LoVo (cell line): Measurements from ENCODE around the gene MCUR1.
"Not testable (repeated sequence)": the region's sequence is repeated elsewhere in the genome, so short reads cannot be mapped to it uniquely, and the experiment has no call there.

Experiments used
- DNase-seq: peaks from one replicate; pipeline ENCODE4 v3.0.0-alpha.2; 2016; ENCODE audit warnings: low spot score

Gene MCUR1

DNA sequence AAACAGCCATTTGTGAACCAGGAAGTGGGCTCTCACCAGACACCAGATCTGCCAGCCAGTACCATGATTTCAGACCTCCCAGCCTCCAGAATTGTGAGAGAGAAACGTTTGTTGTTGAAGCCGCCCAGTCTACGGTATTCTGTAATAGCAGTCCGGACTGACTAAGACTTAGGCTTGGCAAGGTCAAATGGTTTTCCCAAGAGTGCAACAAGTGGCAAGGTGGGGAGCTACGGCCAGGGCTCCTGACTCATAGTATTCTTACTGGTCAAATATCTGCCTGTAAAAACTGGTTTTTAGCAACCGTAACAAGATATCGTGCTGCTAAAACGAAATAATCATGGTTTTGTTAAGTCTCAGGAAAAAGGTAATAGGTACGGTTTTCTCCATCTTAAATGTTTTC lies 37.8 kb downstream of the MCUR1 start:
- no peak for DNase-seq

DNA sequence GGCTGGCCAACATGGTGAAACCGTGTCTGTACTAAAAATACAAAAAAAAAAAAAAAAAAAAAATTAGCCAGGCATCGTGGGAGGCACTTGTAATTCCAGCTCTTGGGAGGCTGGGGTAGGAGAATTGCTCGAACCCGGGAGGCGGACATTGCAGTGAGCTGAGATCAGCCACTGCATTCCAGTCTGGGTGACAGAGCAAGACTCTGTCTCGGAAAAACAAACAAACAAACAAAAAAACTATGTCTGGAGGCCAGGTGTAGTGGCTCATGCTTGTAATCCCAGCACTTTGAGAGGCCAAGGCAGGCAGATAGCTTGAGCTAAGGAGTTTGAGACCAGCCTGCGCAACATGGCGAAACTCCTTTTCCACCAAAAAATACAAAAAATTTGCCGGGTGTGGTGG lies 38.9 kb downstream of the MCUR1 start:
- DNase-seq, result not testable (repeated sequence)

DNA sequence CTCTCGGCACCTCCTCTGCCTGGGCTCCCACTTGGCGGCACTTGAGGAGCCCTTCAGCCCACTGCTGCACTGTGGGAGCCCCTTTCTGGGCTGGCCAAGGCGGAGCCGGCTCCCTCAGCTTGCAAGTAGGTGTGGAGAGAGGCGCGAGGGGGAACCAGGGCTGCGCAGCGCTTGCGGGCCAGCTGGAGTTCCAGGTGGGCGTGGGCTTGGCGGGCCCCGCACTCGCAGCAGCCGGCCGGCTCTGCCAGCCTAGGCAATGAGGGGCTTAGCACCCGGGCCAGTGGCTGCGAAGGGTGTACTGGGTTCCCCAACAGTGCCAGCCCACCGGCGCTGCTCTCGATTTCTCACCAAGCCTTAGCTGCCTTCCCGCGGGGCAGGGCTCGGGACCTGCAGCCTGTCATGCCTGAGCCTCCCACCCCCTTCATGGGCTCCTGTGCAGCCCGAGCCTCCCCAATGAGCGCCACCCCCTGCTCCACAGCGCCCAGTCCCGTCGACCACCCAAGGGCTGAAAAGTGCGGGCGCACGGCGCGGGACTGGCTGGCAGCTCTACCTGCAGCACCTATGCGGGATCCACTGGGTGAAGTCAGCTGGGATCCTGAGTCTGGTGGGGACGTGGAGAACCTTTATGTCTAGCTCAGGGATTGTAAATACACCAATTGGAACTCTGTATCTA lies 41.9 kb downstream of the MCUR1 start:
- DNase-seq, result not testable (repeated sequence)

DNA sequence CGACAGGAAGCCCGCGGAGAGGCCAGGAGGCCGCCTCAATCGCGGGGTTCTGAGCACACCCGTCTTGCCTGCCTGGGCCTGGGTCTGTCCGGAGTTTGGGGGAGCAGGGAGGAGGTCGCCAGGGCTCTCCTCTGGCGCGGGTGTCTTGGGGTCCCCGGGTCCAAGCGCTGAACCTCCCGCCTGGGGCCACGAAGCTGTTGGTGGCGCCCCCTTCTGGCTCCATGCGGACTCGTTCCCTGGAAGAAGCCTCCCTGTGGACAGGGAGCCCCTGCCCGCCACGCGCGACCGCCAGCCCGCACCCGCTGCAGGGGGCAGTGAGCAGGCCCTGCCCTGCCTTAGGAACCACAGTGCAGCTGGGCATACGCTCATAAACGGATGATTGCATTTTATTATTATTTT lies 44.7 kb downstream of the MCUR1 start:
- no peak for DNase-seq

DNA sequence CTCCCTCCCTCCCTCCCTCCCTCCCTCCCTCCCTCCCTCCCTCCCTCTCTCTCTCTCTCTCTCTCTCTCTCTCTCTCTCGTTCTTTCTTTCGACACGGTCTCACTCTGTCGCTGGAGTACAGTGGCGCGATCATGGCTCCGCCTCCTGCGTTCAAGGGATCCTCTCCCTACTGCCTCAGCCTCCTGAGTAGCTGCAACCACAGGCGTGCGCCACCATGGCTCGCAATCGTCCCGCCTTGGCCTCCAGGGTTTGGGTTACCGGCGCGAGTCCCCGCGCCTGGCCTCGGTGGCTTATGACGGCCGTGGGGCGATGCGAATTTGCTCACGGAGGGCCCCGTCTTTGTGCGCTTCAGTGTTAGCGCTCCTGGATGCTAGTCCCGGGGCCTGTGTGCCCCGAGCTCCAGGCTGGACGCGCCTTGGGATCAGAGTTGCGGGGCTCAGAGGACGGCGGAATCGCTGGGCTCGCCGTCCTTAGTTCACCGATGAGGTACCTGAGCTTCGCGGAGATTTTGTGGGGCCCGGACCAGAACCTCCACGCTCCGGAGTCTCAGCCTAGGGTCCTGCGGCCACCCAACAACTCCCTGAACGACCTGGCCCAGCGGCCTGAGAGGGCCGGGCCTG lies 45.2 kb downstream of the MCUR1 start:
- no peak for DNase-seq

DNA sequence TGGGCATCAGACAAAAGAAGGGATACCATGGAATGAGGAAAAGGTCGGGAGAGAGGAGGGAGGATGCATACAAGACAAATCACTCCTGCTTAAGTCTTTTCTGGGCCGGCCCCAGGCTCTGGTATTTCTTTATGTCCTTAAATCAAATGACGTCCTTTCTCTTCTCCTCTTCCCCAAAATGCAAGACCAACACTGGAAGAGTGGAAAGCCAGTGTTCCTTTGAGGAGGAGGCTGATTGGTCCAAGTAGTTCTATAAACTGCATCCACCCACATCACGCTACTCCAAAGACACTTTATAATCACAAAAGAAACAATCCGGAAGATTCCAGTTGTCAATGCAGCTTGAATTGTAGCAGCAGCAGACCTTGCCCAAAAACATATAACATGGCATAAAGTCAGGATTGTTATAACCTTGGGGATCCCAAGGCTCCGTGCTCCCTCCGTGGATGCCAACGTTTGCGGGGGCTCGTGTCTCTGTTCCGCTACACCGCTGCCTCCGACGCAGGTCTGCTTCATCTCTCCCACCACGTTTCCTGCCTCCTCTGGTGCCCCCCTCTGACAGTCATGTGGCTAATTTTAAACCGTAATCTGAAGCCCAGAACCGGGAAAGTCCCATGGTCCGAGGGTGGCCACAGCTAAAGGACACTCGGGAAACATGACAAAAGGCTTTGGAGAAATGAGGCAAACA lies 47.1 kb downstream of the MCUR1 start:
- no peak for DNase-seq

DNA sequence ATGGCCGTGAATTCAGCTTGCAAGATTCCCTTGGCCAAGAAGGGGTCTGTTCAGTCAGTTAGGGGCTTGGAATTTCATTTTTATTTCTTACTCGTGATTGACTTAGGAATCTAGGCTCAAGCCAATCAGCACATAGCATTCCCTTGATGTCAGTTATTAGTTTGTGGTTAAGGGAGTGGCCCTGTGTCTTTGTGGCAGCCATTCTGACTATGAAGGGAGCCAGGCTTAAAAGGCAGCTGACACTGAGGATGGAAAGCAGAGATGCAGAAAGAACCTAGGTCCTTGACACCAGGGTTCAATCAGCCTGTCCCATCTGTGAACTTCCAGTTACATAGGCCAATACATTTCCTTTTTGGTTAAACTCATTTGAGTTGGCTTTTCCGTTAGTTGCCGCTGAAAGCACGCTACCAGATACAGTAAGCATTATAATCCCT lies 48.1 kb downstream of the MCUR1 start:
- peak; percentile 30 for DNase-seq

DNA sequence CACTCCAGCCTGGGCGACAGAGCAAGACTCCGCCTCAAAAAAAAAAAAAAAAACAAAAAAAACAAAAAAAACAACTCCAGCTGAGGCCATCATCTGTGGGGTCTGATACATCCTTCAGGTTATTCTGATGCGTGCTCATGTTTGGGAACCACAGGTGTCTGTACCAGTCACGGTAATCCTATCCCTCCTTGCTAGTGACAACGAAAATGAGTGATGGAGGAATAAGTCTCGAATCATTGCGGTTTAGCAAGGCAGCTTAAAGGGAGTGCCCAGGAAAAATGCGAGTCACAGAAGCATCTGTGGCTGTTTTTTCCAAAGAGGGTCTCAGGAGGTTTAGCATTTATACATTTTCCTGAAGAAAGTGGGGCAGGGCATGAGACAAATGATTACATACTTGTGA lies 48.8 kb downstream of the MCUR1 start:
- no peak for DNase-seq

DNA sequence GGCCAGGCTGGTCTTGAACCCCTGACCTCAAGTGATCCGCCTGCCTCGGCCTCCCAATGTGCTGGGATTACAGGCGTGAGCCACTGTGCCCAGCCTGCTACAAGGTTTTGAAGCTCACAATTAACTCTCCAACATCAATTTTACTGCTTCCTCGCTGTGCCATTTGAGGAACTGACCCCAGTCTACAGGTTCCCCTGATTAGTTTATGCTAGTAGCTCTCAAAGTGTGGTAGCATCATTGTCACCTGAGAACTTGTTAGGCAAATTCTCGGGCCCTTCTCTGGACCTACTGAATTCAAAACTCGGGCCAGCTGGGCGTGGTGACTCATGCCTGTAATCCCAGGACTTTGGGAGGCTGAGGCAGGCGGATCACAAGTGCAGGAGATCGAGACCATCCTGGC lies 49.4 kb downstream of the MCUR1 start:
- DNase-seq, result no peak

DNA sequence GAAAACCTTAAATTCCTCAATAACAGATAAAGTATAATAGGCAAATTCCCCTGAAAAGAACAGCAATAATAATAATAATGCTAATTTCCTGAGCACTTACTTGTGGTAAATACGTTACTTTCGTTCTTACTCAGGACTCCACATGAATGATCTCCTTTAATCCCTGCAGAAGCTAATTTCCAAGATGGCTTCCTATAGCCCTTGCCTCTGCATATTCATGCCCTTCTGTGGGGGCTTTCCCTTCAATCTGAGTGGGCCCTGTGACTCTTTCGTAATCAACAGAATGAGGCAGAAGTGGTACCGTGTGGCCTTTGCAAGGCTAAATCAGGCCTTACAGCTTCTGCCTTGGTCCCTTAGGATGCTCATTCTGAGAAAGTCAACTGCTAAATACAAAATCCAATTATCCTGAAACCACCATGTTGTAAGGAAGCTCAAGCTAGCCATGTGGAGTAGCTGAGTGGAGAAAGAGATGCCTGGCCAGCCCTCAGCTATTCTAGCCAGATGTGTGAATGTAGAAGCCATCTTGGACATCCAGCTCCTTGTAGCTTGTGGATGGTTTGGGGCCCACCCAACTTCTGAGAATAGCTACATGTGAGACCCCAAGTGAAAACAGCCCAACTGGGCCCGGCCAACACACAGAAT lies 50.5 kb downstream of the MCUR1 start:
- no peak for DNase-seq

DNA sequence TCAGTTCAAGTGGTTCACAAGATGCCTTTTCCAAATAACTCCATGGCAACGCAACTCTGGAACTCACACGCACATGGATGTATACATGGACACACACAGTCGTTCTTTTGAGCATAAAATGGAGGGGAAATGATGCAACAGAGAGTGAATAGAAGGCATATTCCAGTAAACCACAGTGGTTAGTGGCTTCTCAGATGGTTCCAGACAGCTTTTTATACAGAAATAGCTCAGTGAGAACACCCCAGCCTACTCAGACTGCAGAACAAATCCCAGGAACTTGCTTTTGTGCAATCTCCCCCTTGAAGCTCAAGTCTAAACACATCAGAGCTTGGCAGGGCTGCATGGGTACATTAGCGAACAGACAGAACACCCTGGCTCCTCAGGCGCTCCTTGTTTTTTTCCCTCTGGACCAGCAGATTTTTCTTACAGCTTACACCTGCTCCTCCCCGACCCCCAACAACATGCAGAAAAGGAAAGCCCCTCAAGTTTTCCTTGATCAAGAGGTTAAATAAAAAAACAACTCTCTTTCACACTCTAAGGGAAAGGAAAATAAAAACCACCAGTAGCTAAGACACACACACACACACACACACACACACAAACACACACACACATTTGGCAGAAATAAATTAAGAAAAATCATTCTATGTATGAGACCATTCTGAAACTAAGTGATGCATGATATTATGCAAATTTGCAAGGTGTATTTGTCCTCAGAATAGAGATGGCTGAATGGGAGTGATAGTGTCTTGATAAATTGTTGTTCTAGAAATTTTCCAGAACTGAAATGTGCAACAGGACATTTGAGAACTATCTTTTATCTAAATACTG lies 51.5 kb downstream of the MCUR1 start:
- no peak for DNase-seq

DNA sequence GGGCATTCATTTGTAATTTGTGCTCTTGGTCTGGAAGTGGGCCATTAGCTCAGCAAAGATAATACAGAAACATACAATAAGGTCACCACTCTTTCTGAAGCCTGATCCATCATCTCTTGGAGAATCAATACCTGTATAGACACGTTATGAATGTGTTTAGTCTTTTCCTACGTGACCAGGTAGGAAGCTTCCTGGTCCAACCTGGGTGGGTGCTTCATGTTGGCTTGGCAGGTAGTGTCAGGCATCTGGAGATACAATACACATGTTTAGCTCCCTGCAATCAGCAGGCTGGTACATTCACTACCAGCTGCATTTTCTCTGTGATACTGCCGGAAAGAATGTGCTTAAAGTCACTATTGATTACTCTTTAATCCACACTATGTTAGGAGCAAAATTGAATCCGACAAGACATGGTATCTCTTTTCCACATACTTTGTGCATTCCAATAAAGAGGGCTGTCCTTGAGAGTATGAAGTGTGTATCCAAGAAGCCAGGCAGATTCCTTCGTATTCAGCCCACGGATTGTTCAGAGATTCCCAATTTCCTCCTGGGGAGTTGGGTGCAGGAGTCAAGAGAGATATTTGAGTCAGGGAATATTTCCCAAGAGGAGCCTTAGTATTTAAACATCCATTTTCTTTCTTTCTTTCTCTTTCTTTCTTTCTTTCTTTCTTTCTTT lies 52.9 kb downstream of the MCUR1 start:
- no peak for DNase-seq

DNA sequence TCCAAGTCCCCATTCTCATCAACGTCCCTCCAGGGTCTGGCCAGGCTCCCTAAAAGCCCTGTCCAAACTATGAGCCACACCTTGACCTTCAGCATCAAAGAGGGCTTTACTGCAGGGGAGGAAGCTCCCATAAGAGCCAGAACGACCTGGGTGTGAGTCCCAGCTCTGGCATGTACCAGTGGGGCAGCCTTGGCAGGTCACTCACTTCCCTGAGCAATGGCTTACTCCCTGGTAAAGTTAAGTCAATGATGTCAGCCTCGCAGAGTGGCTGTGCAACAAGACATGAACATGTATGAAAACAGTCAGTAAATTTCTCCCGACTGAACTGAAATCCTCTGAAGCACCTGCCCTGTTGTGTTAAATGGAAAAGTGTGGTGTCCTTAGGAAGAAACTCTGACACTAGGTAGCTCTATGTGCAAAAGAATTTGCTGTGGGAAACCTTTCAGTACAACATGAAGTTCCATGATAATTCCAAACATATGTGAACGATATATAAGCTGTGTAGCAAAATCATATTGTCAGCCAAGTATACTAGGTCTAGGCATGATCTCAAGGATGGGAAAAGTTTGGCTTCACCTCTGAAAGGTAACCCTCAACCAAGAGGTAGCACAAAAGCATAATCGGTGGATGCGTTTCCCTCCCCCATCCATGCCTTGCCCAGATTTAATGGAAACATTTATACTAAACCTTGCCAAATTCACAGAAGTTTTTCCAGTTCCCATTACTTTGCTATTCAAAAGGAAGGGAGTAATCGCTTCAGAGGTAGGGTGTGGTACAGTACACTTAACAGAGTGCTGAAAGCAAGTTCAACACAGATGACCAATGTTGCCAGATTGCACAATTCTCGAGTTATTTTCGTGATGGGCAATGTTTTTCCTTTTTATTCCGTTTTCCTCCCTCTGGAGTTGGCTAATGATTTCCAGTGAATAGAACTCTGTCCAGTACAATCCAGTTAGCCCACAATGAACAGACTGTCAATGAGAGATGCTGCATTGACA lies 53.8 kb downstream of the MCUR1 start:
- DNase-seq, result no peak

DNA sequence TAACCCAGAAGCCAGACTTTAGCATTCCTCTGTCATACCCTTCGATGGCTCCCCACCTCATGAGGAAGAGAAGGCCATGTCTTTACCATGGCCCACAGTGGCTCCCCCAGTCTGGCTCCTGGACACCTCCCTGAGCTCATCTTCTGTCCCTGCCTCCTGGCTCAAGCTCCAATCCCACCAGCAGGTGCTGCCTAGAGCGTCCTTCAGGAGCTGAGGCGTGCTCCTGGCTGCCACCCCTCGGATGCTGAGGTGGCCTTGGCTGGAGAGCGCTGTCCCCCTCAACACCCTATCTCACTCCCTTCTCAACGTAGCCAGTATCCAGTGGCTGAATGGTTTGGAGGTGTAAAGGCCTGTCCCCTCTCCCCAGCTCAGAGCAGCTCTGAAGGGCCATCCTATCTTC lies 55.3 kb downstream of the MCUR1 start:
- DNase-seq, result no peak

DNA sequence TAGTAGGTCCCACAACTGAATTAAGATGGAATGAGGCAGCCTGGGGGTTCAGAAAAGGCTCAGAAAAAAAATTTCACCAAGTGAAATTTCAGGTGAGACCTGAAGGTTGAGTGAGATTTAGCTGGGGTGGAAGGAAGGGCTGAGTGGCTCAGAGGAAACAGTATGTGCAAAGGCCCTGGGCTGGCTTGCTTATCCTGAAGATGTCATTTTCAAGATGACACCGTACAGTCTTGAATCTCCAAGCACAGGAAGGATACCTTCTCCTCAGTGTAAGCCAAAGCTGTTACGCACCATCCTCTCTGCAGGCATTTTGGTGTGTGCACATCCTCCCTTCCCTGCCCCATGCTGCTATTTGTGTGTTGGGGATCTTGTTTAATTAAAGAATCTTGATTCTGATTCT lies 59.7 kb downstream of the MCUR1 start:
- DNase-seq, result no peak

DNA sequence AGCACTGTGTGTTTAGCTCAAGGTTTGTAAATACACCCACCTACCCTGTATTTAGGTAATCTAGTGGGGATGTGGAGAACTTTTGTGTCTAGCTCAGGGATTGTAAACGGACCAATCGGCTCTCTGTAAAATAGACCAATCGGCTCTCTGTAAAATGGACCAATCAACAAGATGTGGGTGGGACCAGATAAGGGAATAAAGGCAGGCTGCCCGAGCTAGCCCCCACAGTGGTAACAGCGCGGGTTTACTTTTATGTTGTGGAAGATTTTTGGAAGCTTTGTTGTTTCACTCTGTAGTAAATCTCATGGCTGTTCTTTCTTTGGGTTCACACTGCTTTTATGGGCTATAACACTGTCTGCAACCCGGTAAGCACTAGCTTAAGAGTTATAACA lies 70.6 kb downstream of the MCUR1 start:
- no peak for DNase-seq

DNA sequence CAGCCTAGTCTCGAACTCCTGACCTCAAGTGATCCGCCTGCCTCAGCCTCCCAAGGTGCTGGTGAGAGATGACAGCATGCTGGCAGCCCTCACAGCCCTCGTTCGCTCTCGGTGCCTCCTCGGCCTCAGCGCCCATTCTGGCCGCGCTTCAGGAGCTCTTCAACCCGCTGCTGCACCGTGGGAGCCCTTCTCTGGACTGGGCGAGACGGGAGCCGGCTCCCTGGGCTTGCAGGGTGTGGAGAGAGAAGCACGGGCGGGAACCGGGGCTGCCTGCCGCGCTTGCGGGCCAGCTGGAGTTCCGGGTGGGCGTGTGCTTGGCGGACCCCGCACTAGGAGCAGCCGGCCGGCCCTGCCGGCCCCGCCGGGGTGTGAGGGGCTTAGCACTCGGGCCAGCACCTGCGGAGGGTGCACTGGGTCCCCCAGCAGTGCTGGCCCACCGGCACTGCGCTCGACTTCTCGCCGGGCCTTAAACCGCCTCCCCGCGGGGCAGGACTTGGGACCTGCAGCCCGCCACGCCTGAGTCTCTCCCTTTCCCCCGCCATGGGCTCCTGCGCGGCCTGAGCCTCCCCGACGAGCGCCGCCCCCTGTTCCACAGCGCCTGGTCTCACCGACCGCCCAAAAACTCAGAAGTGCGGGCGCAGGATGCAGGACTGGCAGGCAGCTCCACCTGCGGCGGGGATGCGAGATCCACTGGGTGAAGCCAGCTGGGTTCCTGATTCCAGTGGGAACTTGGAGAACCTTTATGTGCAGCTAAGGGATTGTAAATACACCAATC lies 71.2 kb downstream of the MCUR1 start:
- no peak for DNase-seq

DNA sequence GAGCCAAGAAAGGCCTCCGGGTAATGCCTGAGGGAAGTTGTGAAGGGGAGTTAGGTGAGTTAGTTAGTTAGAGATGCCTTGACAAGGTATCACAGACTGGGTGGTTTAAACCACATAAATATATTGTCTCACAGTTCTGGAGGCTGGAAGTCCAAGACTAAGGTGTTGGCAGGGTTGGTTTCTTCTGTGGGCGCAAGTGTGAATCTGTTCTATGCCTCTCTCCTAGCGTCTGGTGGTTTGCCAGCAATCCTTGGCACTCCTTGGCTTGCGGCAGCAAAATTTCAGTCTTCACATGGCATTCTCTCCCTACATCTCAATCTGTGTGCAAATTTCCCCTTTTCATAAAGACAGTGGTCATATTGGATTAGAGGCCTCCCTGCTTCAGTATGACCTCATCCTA lies 73.0 kb downstream of the MCUR1 start:
- DNase-seq, result no peak
